Activated CD4-positive, alpha-beta T cell treated with anti-CD3 and anti-CD28 coated beads, Interleukin-2, amount 10 ng/mL, durations not matched to agents 24 days and 14 days (primary cell): ENCODE data around the gene ITPR3. TPM values are rescaled to one million over a fixed set of nuclear protein-coding genes. Genes with fewer than 3 reads are reported as not detected.

ENCODE experiments used
- DNase-seq: peaks from one replicate; pipeline ENCODE4 v3.0.0; 2022
- H3K27ac Mint-ChIP-seq: one replicate; pipeline ENCODE4 v1.8.0; 2022; ENCODE audit warnings: mild to moderate bottlenecking, mixed read lengths
- H3K27me3 Mint-ChIP-seq: one replicate; pipeline ENCODE4 v1.8.0; 2022; ENCODE audit warnings: mixed read lengths
- H3K36me3 Mint-ChIP-seq: one replicate; pipeline ENCODE4 v1.8.0; 2022; ENCODE audit warnings: low read depth, mild to moderate bottlenecking, mixed read lengths
- H3K4me1 Mint-ChIP-seq: one replicate; pipeline ENCODE4 v1.8.0; 2021; ENCODE audit warnings: mixed read lengths
- H3K4me3 Mint-ChIP-seq: one replicate; pipeline ENCODE4 v1.8.0; 2022; ENCODE audit warnings: mild to moderate bottlenecking, moderate library complexity, mixed read lengths
- H3K9me3 Mint-ChIP-seq: one replicate; pipeline ENCODE4 v1.8.0; 2021; ENCODE audit warnings: mixed read lengths
- intact Hi-C: fragments of 100-400 bp; cut with micrococcal nuclease; formaldehyde crosslinking; loops from one replicate; pipeline ENCODE4 v1.15.1; 2023
- total RNA-seq: library from RNA; stranded (reverse); gene quantifications from 2 replicates; pipeline ENCODE4 v1.2.3, GENCODE V29; 2022

ITPR3 gene
- total RNA-seq, 1 donor from 2014 or later: 45.6 TPM

DNA sequence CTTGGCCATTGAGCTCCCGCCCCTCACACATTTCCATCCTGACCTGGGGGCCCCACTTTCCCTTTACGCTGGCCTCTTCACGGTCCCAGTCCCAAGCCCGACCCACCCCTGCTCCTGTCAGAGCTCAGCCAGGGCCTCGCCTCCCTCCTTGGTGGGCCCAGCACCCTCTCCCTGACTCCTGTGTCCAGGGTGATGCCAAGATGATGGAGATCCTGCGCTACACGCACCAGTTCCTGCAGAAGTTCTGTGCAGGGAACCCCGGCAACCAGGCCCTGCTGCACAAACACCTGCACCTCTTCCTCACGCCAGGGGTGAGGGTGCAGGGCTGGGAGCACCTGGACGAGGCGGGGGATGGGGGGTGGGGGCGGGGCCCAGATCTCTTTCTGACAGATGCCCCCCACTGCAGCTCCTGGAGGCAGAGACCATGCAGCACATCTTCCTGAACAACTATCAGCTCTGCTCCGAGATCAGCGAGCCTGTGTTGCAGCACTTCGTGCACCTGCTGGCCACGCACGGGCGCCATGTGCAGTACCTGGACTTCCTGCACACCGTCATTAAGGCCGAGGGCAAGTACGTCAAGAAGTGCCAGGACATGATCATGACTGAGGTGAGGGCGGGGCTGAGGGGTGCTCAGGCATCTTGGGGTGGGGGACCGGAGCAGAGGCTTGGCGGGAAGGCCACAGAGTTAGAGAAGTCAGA lies 57.3 kb downstream of the ITPR3 start:
- Mint-ChIP-seq H3K9me3 (no peaks in the 10 kb centered on the region), H3K27me3 (no peaks in the 10 kb centered on the region), H3K27ac (no peak overlapping the region), H3K4me3 (no peak overlapping the region), H3K4me1 (peaks cover 6% of the 10 kb centered on the region), H3K36me3 (peaks cover 53% of the 10 kb centered on the region)
- no peak for DNase-seq
- intact Hi-C loops: no loop called here

DNA sequence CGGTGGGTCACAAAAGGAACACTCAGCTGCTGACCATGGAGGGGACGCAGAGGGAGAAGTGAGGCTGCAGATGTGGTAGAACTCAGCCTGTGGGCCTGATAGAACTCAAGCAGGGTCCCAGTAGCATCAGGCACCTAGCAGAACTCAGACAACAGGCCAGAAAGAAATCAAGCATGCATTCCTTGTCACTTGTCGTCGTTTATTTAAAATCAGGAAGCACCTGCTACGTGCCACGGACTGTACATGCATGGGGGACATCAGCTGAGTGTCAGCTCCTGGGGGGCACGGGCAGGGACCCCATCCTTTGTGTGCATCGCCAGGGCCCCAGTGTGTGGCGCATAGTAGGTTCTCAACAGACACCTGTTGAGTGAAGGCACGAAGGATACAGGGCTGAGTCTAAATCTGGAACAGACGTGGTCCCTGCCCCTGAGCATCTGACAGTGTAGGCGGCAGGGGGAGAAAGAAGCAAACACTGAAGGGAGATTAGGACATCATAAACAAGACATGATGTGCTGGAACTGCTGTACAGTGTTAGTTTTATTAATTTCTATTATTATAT lies 57.9 kb downstream of the ITPR3 start:
- no peak overlapping the region for H3K27ac Mint-ChIP-seq
- no peak overlapping the region for H3K4me3 Mint-ChIP-seq
- H3K4me1 Mint-ChIP-seq: peaks cover 12% of the 10 kb centered on the region
- intact Hi-C loops: no loop called here
- no peak for DNase-seq
- H3K27me3 Mint-ChIP-seq: no peaks in the 10 kb centered on the region
- H3K36me3 Mint-ChIP-seq: peaks cover 59% of the 10 kb centered on the region
- H3K9me3 Mint-ChIP-seq: no peaks in the 10 kb centered on the region

DNA sequence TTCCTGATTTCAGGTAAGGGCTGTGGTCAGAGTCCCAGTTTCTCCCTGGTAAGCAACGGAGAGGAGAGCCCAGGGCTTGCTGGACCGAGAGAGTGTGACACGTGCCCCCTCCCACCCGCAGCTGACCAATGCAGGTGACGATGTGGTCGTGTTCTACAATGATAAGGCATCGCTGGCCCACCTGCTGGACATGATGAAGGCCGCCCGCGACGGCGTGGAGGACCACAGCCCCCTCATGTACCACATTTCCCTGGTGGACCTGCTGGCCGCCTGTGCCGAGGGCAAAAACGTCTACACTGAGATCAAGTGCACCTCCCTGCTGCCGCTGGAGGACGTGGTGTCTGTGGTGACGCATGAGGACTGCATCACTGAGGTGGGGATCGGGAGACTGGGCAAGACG lies 58.6 kb downstream of the ITPR3 start:
- no peak for DNase-seq
- Mint-ChIP-seq H3K4me3 (no peak overlapping the region), H3K27ac (peak overlapping the region; percentile 70), H3K36me3 (peaks cover 58% of the 10 kb centered on the region), H3K9me3 (no peaks in the 10 kb centered on the region), H3K4me1 (peaks cover 12% of the 10 kb centered on the region), H3K27me3 (no peaks in the 10 kb centered on the region)
- intact Hi-C loops: no loop called here

DNA sequence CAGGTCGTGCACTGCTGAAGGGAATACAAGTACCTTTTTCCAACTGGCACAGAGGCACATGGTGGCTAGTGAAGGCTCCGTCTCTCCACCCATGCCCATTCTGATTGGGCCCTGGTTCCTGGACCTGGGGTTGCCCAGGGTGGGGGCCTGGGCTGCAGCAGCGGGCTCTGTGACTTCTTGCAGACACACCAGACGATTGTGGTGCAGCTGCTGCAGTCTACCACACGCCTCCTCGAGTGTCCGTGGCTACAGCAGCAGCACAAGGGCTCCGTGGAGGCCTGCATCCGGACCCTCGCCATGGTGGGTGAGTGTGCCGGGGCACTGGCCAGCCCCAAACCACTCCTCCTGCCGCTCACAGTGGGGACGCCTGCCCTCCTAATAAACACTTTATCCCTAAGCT lies 61.2 kb downstream of the ITPR3 start:
- Mint-ChIP-seq H3K27ac (no peak overlapping the region), H3K4me1 (peaks cover 12% of the 10 kb centered on the region), H3K9me3 (no peaks in the 10 kb centered on the region), H3K36me3 (peaks cover 74% of the 10 kb centered on the region), H3K27me3 (no peaks in the 10 kb centered on the region), H3K4me3 (no peak overlapping the region)
- no peak for DNase-seq
- intact Hi-C loops: no loop called here

DNA sequence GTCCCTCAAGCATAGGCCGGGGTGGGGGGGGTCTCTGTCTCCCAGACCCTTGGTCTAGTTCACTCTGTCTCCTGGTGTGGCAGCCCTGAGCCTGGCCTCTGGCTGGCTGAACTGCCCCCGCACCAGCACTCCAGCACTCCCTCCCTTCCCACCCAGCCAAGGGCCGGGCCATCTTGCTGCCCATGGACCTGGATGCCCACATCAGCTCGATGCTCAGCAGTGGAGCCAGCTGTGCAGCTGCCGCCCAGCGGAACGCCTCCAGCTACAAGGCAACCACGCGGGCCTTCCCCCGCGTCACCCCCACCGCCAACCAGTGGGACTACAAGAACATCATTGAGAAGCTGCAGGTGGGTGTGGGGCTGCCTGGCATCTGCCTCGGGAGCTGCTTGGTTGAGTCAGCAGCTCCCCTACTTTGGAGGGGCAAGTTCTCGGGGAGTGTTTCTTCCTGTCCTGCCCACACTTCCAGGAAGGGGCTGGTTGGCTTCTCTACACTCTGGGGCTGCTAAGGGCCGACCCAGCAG lies 62.0 kb downstream of the ITPR3 start:
- H3K4me3 Mint-ChIP-seq: no peak overlapping the region
- H3K9me3 Mint-ChIP-seq: no peaks in the 10 kb centered on the region
- peaks cover 68% of the 10 kb centered on the region for H3K36me3 Mint-ChIP-seq

DNA sequence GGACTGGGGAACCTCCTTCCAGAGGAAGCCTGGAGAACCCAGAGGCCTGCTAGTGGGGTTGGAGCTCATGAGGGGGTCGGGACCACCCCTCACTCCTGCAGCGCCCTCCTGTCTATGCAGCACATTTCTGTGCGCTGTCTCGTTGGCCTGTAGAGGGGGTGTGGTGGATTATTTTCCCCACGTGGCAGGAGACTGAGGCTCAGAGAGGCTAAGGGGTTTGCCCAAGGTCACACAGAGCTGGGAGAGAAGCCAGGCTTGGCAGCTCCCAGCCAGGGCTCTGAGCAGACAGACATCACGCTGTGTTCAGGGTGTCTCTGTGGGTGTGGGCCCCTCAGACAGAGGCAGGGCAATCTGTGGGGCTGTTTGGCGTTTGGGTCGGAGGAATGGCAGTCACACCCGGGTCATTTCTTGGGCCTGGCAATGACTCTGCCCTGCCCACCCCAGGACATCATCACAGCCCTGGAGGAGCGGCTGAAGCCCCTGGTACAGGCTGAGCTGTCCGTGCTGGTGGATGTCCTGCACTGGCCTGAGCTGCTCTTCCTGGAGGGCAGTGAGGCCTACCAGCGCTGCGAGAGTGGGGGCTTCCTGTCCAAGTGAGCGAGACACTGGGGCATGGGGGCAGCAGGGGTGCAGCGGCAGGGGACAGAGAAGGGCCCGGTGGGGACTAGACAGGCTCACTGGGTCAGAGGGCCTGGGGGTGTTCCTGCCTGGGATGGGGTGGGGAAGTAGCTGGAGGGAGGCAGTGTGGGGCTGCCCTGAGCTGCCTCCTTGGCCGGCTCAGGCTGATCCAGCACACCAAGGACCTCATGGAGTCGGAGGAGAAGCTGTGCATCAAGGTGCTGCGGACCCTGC lies 62.7 kb downstream of the ITPR3 start:
- intact Hi-C loops: no loop called here
- no peaks in the 10 kb centered on the region for H3K27me3 Mint-ChIP-seq
- peak overlapping the region; percentile 75 for H3K27ac Mint-ChIP-seq
- DNase-seq: no peak
- peaks cover 68% of the 10 kb centered on the region for H3K36me3 Mint-ChIP-seq
- H3K4me1 Mint-ChIP-seq: peaks cover 12% of the 10 kb centered on the region
- no peaks in the 10 kb centered on the region for H3K9me3 Mint-ChIP-seq
- H3K4me3 Mint-ChIP-seq: no peak overlapping the region

More for the DNA sequence above, 62.0 kb downstream of the ITPR3 start:
- peak; percentile 74 for DNase-seq
- H3K27me3 Mint-ChIP-seq: no peaks in the 10 kb centered on the region
- H3K27ac Mint-ChIP-seq: peak overlapping the region; percentile 75
- peaks cover 12% of the 10 kb centered on the region for H3K4me1 Mint-ChIP-seq
- intact Hi-C loops: no loop called here

DNA sequence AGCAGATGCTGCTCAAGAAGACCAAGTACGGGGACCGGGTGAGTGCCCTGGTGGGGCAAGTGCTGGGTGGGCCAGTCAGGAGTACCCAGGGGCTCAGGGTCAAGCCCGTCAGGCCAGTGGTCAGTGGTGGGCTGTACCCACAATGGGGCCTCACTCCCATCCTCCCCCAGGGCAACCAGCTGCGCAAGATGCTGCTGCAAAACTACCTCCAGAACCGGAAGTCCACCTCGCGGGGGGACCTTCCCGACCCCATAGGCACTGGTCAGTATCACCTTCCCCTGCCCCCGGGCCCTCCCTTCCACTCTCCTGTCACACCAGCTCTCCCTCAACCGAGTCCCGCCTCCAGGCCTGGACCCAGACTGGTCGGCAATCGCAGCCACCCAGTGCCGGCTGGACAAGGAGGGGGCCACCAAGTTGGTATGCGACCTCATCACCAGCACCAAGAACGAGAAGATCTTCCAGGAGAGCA lies 63.3 kb downstream of the ITPR3 start:
- intact Hi-C loops: no loop called here
- DNase-seq: no peak
- peak overlapping the region; percentile 51 for H3K27ac Mint-ChIP-seq
- peaks cover 68% of the 10 kb centered on the region for H3K36me3 Mint-ChIP-seq
- H3K9me3 Mint-ChIP-seq: no peaks in the 10 kb centered on the region
- H3K4me3 Mint-ChIP-seq: no peak overlapping the region
- peaks cover 12% of the 10 kb centered on the region for H3K4me1 Mint-ChIP-seq
- no peaks in the 10 kb centered on the region for H3K27me3 Mint-ChIP-seq

DNA sequence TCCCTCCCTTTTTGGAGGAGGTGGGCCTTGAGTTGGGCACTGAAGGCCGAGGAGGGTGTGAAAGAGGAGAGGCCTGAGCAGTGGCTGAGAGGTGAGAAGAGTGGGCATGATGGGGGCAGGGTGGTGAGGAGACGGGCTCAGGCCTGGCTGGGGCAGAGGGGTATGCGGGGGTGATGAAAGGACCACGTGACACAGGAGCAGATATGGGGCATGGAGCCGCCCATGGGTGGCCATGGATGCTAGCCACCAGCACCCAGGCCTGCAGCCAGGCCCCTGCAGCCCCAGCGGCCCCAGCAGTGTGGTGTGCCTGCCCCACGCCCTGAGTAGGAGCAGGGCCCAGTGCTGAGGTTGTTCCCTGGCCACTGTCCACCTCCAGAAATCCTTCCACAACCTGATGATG lies 63.9 kb downstream of the ITPR3 start:
- H3K36me3 Mint-ChIP-seq: peaks cover 67% of the 10 kb centered on the region
- DNase-seq: no peak
- peaks cover 12% of the 10 kb centered on the region for H3K4me1 Mint-ChIP-seq

DNA sequence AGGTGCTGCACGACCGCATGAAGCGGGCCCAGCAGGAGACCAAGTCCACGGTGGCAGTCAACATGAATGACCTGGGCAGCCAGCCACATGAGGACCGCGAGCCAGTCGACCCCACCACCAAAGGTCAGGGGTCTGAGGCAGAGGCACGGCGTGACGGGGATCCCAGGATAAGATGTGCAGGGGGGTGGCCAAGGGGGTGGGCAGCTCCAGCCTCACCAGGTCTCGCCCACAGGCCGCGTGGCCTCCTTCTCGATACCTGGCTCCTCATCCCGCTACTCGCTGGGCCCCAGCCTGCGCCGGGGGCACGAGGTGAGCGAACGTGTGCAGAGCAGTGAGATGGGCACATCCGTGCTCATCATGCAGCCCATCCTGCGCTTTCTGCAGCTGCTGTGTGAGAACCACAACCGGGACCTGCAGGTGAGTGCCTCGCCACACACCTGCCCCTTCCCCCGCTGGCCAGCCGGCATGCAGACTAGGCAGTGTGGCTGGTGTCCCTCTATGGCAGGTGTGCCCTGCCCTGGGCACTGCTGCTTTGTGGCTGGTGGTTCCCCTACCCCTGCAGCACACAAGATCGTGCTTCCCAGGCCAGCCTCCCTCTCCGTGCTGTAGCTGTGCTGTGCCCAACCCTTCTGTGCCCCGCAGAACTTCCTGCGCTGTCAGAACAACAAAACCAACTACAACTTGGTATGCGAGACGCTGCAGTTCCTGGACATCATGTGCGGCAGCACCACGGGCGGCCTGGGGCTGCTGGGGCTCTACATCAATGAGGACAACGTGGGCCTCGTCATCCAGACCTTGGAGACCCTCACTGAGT lies 64.5 kb downstream of the ITPR3 start:
- H3K4me1 Mint-ChIP-seq: peaks cover 12% of the 10 kb centered on the region
- no peak for DNase-seq
- no peak overlapping the region for H3K4me3 Mint-ChIP-seq
- H3K27me3 Mint-ChIP-seq: no peaks in the 10 kb centered on the region
- H3K27ac Mint-ChIP-seq: no peak overlapping the region
- intact Hi-C loops: no loop called here
- H3K36me3 Mint-ChIP-seq: peaks cover 65% of the 10 kb centered on the region
- H3K9me3 Mint-ChIP-seq: no peaks in the 10 kb centered on the region

More for the DNA sequence above, 63.9 kb downstream of the ITPR3 start:
- Mint-ChIP-seq H3K27me3 (no peaks in the 10 kb centered on the region), H3K27ac (no peak overlapping the region), H3K4me3 (no peak overlapping the region), H3K9me3 (no peaks in the 10 kb centered on the region)
- intact Hi-C loops: no loop called here

DNA sequence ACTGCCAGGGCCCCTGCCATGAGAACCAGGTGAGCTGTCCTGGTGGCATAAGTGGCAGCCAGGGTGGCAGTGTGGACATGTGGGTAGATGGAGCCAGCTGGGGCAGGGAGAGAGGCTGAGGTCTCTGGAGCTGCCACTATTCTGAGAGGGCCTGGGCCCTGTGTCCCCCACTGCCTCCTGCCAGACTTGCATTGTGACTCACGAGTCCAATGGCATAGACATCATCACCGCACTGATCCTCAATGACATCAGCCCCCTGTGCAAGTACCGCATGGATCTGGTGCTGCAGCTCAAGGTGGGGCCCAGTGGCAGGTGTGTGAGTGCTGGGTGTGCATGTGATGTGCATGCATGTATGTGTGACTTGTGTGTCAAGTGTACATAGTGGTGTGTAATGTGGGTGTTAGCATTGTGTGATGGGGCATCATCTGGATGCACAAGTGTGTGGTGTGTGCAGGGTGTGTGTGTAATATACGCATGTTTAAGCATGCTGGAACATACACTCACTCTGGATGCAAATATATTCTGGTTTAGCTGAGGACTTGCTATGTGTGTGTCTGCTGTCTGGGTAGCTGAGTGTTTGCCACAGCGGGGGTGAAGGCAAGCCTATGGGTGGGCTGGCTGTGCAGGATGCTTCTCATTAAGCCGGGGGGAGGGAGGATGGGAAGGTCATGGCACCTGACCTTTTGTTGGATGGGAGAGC lies 65.3 kb downstream of the ITPR3 start:
- intact Hi-C loops: no loop called here
- no peaks in the 10 kb centered on the region for H3K27me3 Mint-ChIP-seq
- no peaks in the 10 kb centered on the region for H3K9me3 Mint-ChIP-seq
- peaks cover 12% of the 10 kb centered on the region for H3K4me1 Mint-ChIP-seq
- no peak overlapping the region for H3K4me3 Mint-ChIP-seq
- H3K36me3 Mint-ChIP-seq: peaks cover 66% of the 10 kb centered on the region
- DNase-seq: no peak
- H3K27ac Mint-ChIP-seq: peak overlapping the region; percentile 30

DNA sequence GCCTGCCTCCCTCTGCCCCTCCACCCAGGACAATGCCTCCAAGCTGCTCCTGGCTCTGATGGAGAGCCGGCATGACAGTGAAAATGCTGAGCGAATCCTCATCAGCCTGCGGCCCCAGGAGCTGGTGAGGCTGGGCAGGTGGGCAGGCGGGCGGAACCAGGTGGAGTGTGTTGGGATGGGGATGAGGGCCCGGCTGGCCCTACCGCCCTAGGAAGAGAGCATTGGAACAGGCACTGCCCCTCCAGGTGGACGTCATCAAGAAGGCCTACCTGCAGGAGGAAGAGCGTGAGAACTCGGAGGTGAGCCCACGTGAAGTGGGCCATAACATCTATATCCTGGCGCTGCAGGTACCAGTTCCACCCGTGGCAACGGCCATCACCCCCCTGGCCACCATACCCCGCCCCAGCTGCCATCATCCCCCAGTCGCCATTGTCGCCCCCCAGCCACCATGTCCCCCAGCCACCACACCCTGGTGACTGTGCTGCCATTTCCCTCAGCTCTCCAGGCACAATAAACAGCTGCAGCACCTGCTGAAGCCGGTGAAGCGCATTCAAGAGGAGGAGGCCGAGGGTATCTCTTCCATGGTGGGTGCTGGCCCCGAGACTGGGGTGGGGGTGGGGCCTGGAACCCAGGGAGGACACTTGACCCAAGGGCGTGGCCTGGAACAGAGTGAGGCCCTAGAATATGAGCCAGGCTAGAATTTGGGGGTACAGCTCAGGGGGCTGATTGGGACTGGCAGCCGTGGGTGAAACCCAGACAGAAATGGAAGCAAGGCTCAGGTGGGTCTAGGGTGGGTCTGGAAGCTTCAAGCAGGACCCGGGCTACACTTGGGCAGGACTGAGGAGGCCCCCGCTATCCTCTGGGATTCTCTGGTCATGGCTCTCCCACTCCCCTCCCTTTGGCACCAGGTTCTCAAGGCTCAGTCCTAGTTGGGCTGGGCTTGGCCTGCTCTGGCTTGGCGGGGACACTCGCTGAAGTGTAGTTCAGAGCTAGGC lies 66.2 kb downstream of the ITPR3 start:
- H3K4me3 Mint-ChIP-seq: no peak overlapping the region
- H3K4me1 Mint-ChIP-seq: peaks cover 18% of the 10 kb centered on the region
- intact Hi-C loops: no loop called here
- H3K36me3 Mint-ChIP-seq: peaks cover 67% of the 10 kb centered on the region
- no peak for DNase-seq
- H3K9me3 Mint-ChIP-seq: no peaks in the 10 kb centered on the region
- no peak overlapping the region for H3K27ac Mint-ChIP-seq
- H3K27me3 Mint-ChIP-seq: no peaks in the 10 kb centered on the region

DNA sequence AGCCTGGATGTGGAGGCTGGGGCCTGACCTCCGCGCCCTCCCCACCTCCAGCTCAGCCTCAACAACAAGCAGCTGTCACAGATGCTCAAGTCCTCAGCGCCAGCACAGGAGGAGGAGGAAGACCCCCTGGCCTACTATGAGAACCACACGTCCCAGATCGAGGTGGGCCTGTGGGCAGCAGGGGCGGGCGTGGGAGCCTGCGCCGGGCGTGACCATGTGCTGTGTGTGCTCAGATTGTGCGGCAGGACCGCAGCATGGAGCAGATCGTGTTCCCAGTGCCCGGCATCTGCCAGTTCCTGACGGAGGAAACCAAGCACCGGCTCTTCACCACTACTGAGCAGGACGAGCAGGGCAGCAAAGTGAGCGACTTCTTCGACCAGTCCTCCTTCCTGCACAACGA lies 66.9 kb downstream of the ITPR3 start:
- intact Hi-C loops: no loop called here
- peaks cover 68% of the 10 kb centered on the region for H3K36me3 Mint-ChIP-seq
- H3K4me3 Mint-ChIP-seq: no peak overlapping the region
- no peak for DNase-seq
- H3K27ac Mint-ChIP-seq: no peak overlapping the region
- H3K9me3 Mint-ChIP-seq: no peaks in the 10 kb centered on the region
- H3K4me1 Mint-ChIP-seq: peaks cover 22% of the 10 kb centered on the region
- H3K27me3 Mint-ChIP-seq: no peaks in the 10 kb centered on the region
